Neuronal stem cell (in vitro differentiated cells): ENCODE measurements around the gene NUDT19.
A peak's percentile ranks its signal among the peaks of the same experiment; 100 is the strongest.

Experiments
- DNase-seq: peaks from one replicate; pipeline ENCODE4 v3.0.0-alpha.2; 2013; ENCODE audit warnings: low spot score
- H2AFZ ChIP-seq: one replicate; pipeline ENCODE4 v1.6.1; 2013; ENCODE audit warnings: mild to moderate bottlenecking, low read length, inconsistent platforms
- H2AK5ac ChIP-seq: 2 replicates; pipeline ENCODE4 v1.6.1; 2013; ENCODE audit warnings: low read depth, mild to moderate bottlenecking, inconsistent platforms, low read length, moderate library complexity, mixed read lengths
- H2BK120ac ChIP-seq: 2 replicates; pipeline ENCODE4 v1.6.1; 2013; ENCODE audit warnings: low read depth, mild to moderate bottlenecking, inconsistent platforms, low read length, moderate library complexity, mixed read lengths
- H2BK12ac ChIP-seq: one replicate; pipeline ENCODE4 v1.6.1; 2013; ENCODE audit warnings: low read length, inconsistent platforms
- H2BK15ac ChIP-seq: 2 replicates; pipeline ENCODE4 v1.6.1; 2013; ENCODE audit warnings: mild to moderate bottlenecking, low read length, inconsistent platforms, mixed read lengths
- H2BK5ac ChIP-seq: one replicate; pipeline ENCODE4 v1.6.1; 2013; ENCODE audit warnings: inconsistent platforms, mild to moderate bottlenecking, low read length, moderate library complexity
- H3K14ac ChIP-seq: one replicate; pipeline ENCODE4 v1.6.1; 2013; ENCODE audit warnings: low read length, inconsistent platforms
- H3K18ac ChIP-seq: 2 replicates; pipeline ENCODE4 v1.6.1; 2013; ENCODE audit warnings: low read length, inconsistent platforms
- H3K23ac ChIP-seq: 2 replicates; pipeline ENCODE4 v1.6.1; 2013; ENCODE audit warnings: low read depth, mild to moderate bottlenecking, mixed read lengths, low read length, inconsistent platforms; ENCODE audit not compliant: poor library complexity
- H3K27ac ChIP-seq: replicated peaks from 3 replicates; pipeline ENCODE4 v1.5.1; 2013; ENCODE audit warnings: low read length, inconsistent platforms
- H3K27me3 ChIP-seq, 3 experiments: 2 replicates each; pipeline ENCODE4 v1.6.1; 2013; ENCODE audit warnings: low read length in 3 of 3, mild to moderate bottlenecking in 2 of 3, inconsistent platforms in 1 of 3, low read depth in 1 of 3, mixed read lengths in 1 of 3, moderate library complexity in 1 of 3; ENCODE audit not compliant: control insufficient read depth in 3 of 3, insufficient read depth in 3 of 3
- H3K36me3 ChIP-seq, 2 donors: replicated peaks in 1 of 2; 2 replicates each; pipeline ENCODE4 v1.6.1; 2013; ENCODE audit warnings: low read length in 2 of 2; ENCODE audit not compliant: control insufficient read depth in 2 of 2, insufficient read depth in 2 of 2
- H3K4ac ChIP-seq: 2 replicates; pipeline ENCODE4 v1.6.1; 2013; ENCODE audit warnings: inconsistent platforms, mild to moderate bottlenecking, low read length, moderate library complexity
- H3K4me1 ChIP-seq, 2 donors: 1 replicate in 1 of 2; 2 replicates in 1 of 2; pipeline ENCODE4 v1.6.1; 2013; ENCODE audit warnings: low read length in 2 of 2, low read depth in 1 of 2; ENCODE audit not compliant: control insufficient read depth in 2 of 2, insufficient read depth in 1 of 2
- H3K4me2 ChIP-seq: one replicate; pipeline ENCODE4 v1.6.1; 2013; ENCODE audit warnings: mild to moderate bottlenecking, low read length, inconsistent platforms; ENCODE audit not compliant: insufficient read depth, poor library complexity, severe bottlenecking
- H3K4me3 ChIP-seq, 2 donors: 2 replicates each; pipeline ENCODE4 v1.5.1; 2013; ENCODE audit warnings: low read length in 2 of 2, mild to moderate bottlenecking in 2 of 2, inconsistent platforms in 1 of 2, moderate library complexity in 1 of 2
- H3K79me1 ChIP-seq: one replicate; pipeline ENCODE4 v1.6.1; 2013; ENCODE audit warnings: low read depth, mild to moderate bottlenecking, inconsistent platforms, low read length, moderate library complexity
- H3K9ac ChIP-seq: one replicate; pipeline ENCODE4 v1.6.1; 2013; ENCODE audit warnings: mild to moderate bottlenecking, low read depth, low read length, inconsistent platforms; ENCODE audit not compliant: poor library complexity
- H3K9me3 ChIP-seq, 2 donors: replicated peaks in 1 of 2; 2 replicates each; pipeline versions ENCODE3 to v1.6.1; 2013; ENCODE audit warnings: low read length in 2 of 2, mild to moderate bottlenecking in 2 of 2, inconsistent platforms in 1 of 2, low read depth in 1 of 2, mixed read lengths in 1 of 2, moderate library complexity in 1 of 2; ENCODE audit not compliant: control insufficient read depth in 2 of 2, insufficient read depth in 1 of 2
- H4K8ac ChIP-seq: one replicate; pipeline ENCODE4 v1.6.1; 2013; ENCODE audit warnings: low read depth, mild to moderate bottlenecking, inconsistent platforms, low read length, moderate library complexity
- H4K91ac ChIP-seq: one replicate; pipeline ENCODE4 v1.6.1; 2013; ENCODE audit warnings: low read length, low read depth, mild to moderate bottlenecking, inconsistent platforms; ENCODE audit not compliant: poor library complexity
- WGBS, 2 donors: extraction: QIAGEN DNeasy Blood & Tissue Kit; methylation state at CpG; one replicate each; pipeline ENCODE4 v1.1.7; 2013; ENCODE audit warnings: missing lambda C conversion rate in 2 of 2, mixed read lengths in 1 of 2; ENCODE audit not compliant: insufficient read length in 2 of 2, insufficient replicate concordance in 1 of 2; ENCODE audit errors: extremely low coverage in 2 of 2; 5-methylcytosine and 5-hydroxymethylcytosine counted together

The NUDT19 gene

GRCh38 chr19:32674153-32674930, 17.3 kb upstream of the NUDT19 start:
- Histone ChIP-seq H2BK12ac (no peak overlapping the region), H3K18ac (peak overlapping the region; percentile 80), H3K4ac (no peak overlapping the region), H3K79me1 (no peaks in the 10 kb centered on the region), H2BK15ac (peak overlapping the region; percentile 41), H3K4me2 (peak overlapping the region; percentile 77), H3K4me3 (peak overlapping the region; percentile 85 to 94), H3K9ac (peak overlapping the region; percentile 83), H4K91ac (no peak overlapping the region), H4K8ac (no peak overlapping the region), H3K27ac (no peak overlapping the region), H2BK5ac (peak overlapping the region; percentile 1), H2AK5ac (no peak overlapping the region), H3K23ac (peak overlapping the region; percentile 21), H3K9me3 (no peaks in the 10 kb centered on the region), H2BK120ac (no peak overlapping the region), H3K4me1 (peaks cover 6 to 16% of the 10 kb centered on the region in 2 donors), H3K36me3 (no peaks in the 10 kb centered on the region), H3K27me3 (peaks cover 10 to 39% (median 13%) of the 10 kb centered on the region in 3 experiments), H2AFZ (peak overlapping the region; percentile 99), H3K14ac (peak overlapping the region; percentile 0)
- WGBS, 2 donors, result no CpG with 5 or more reads among the region's 67 CpGs
- DNase-seq, result peak; percentile 14

DNA sequence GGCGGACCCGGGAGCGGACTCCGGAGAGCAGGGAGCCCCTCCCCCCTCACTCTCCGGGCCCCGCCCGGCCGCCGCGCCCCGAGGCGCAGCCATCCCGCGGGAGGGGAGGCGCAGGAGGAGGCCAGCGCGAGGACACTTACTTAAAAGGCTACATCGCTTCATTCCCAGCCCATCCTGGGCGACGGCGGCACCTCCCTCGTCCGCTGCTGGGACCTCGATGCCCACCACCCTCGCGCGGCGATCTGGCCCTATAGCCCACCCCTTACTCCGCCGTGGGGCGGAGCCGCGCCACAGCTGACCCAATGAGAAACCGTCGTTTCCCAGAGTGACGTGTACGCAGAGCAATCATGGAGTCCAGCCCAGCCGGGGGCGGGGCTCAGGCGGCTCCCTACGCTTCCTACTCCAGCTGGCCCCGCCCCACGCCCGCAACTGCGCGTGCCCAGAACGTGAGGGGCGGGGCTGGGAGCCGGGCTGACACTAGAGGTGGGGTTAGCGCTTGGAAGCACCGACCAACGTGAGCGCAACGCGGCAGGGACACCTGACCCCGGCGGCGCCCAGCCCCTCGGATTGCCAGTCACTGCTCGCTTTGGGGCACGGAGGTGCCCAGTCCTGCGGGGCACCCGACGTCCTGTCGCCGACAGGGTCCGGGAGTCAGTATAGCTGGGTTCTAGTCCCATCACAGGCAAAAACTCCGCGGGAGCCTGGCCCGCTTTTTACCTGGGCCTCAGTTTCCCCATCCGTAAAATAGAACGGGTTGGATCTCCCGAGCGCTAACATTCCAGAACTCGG, 16.5 kb upstream of the NUDT19 start, which contains the start of gene ANKRD27:
Gene ANKRD27 (minus strand): TSS at position 250 of the 789 bp plus-strand sequence. CDS start 16,165 bp downstream, outside the sequence.
- Histone ChIP-seq H4K8ac (peak within 1 kb of the TSS; percentile 9), H3K79me1 (no peaks in the 10 kb centered on the region), H3K14ac (peak within 1 kb of the TSS; percentile 86), H3K36me3 (no peaks in the 10 kb centered on the region), H3K9ac (peak within 1 kb of the TSS; percentile 87), H3K27ac (no peak within 1 kb of the TSS), H2BK120ac (peak within 1 kb of the TSS; percentile 89), H2BK5ac (peak within 1 kb of the TSS; percentile 83), H3K18ac (peak within 1 kb of the TSS; percentile 98), H2AK5ac (peak within 1 kb of the TSS; percentile 99), H3K27me3 (peaks cover 10 to 46% (median 13%) of the 10 kb centered on the region in 3 experiments), H3K4me3 (peak within 1 kb of the TSS; percentile 85 to 94), H3K9me3 (no peaks in the 10 kb centered on the region), H4K91ac (no peak within 1 kb of the TSS), H3K4ac (no peak within 1 kb of the TSS), H3K23ac (peak within 1 kb of the TSS; percentile 77), H3K4me2 (peak within 1 kb of the TSS; percentile 93), H2BK12ac (peak within 1 kb of the TSS; percentile 99), H3K4me1 (peaks cover 6 to 16% of the 10 kb centered on the region in 2 donors), H2AFZ (peak within 1 kb of the TSS; percentile 99), H2BK15ac (peak within 1 kb of the TSS; percentile 100)
- peak; percentile 99 for DNase-seq
- WGBS, 2 donors, result no CpG with 5 or more reads among the region's 75 CpGs

- peak; percentile 46 for DNase-seq
- Histone ChIP-seq H2BK5ac (peak within 1 kb of the TSS; percentile 83), H2BK120ac (peak within 1 kb of the TSS; percentile 89), H3K4ac (peak within 1 kb of the TSS; percentile 43), H3K4me2 (peak within 1 kb of the TSS; percentile 93), H3K23ac (peak within 1 kb of the TSS; percentile 77), H4K8ac (peak within 1 kb of the TSS; percentile 31), H3K9ac (peak within 1 kb of the TSS; percentile 87), H3K9me3 (no peaks in the 10 kb centered on the region), H2BK15ac (peak within 1 kb of the TSS; percentile 100), H4K91ac (peak within 1 kb of the TSS; percentile 27), H3K79me1 (no peaks in the 10 kb centered on the region), H2AFZ (peak within 1 kb of the TSS; percentile 99), H3K14ac (peak within 1 kb of the TSS; percentile 86), H3K18ac (peak within 1 kb of the TSS; percentile 98), H2AK5ac (peak within 1 kb of the TSS; percentile 99), H3K4me3 (peak within 1 kb of the TSS; percentile 85 to 94), H3K36me3 (no peaks in the 10 kb centered on the region), H3K27me3 (peaks cover 10 to 46% (median 13%) of the 10 kb centered on the region in 3 experiments), H3K4me1 (peaks cover 6 to 16% of the 10 kb centered on the region in 2 donors), H2BK12ac (peak within 1 kb of the TSS; percentile 99), H3K27ac (no peak within 1 kb of the TSS)
- WGBS, 2 donors, result no CpG with 5 or more reads among the region's 53 CpGs
Measured at GRCh38 chr19:32675720-32676185, 15.9 kb upstream of the NUDT19 start, which contains the start of gene RGS9BP. Gene RGS9BP, plus strand, starts transcription at chr19:32675848. Its CDS starts 416 bp downstream, at chr19:32676264.
